Heart left ventricle (tissue), 16 donors: ENCODE results near the gene PIGV. TPM values are rescaled to one million over a fixed set of nuclear protein-coding genes. Genes with fewer than 3 reads are reported as not detected.

Experiments
- ATAC-seq, 4 donors: fragments of 200-7000 bp; cut with Tn5 transposase; one replicate each; pipeline ENCODE4 v1.9.1; 2020 to 2022; ENCODE audit warnings: moderate library complexity in 4 of 4, mild to moderate bottlenecking in 3 of 4, moderate number of reproducible peaks in 1 of 4
- DNase-seq, 5 donors: peaks; one replicate each; pipeline ENCODE4 v3.0.0-alpha.2; 2020
- H3K27ac ChIP-seq, 12 donors: fragments of 200-600 bp; sonication (generic) in 4 of 12; one replicate each; pipeline versions ENCODE4 v1.5.0 to v1.8.0; 2016 to 2022; ENCODE audit warnings: mild to moderate bottlenecking in 2 of 12
- H3K27me3 ChIP-seq, 9 donors: fragments of 200-600 bp; sonication (generic) in 2 of 9; one replicate each; pipeline versions ENCODE4 v1.5.1 to v1.8.0; 2016 to 2022; ENCODE audit warnings: mild to moderate bottlenecking in 3 of 9
- H3K36me3 ChIP-seq, 9 donors: fragments of 200-600 bp; sonication (generic) in 2 of 9; one replicate each; pipeline versions ENCODE4 v1.5.0 to v1.8.0; 2018 to 2022; ENCODE audit warnings: mild to moderate bottlenecking in 2 of 9
- H3K4me1 ChIP-seq, 12 donors: fragments of 200-600 bp; sonication (generic) in 4 of 12; one replicate each; pipeline versions ENCODE4 v1.5.0 to v1.8.0; 2016 to 2022; ENCODE audit warnings: mild to moderate bottlenecking in 3 of 12
- H3K4me3 ChIP-seq, 12 donors: fragments of 200-600 bp; sonication (generic) in 4 of 12; one replicate each; pipeline versions ENCODE4 v1.5.0 to v1.8.0; 2017 to 2022; ENCODE audit warnings: mild to moderate bottlenecking in 9 of 12, moderate library complexity in 4 of 12
- H3K9me3 ChIP-seq, 12 donors: fragments of 200-600 bp; sonication (generic) in 4 of 12; one replicate each; pipeline versions ENCODE4 v1.5.0 to v1.8.0; 2016 to 2022; ENCODE audit warnings: mild to moderate bottlenecking in 1 of 12
- CTCF ChIP-seq, 12 donors: fragments of 200-600 bp; sonication (generic) in 4 of 12; IDR thresholded peaks; one replicate each; pipeline versions ENCODE4 v1.5.0 to v1.8.0; 2018 to 2022; ENCODE audit warnings: antibody characterized with exemption in 12 of 12, mild to moderate bottlenecking in 5 of 12
- POLR2A ChIP-seq, 2 donors: fragments of 450-650 bp; IDR thresholded peaks; one replicate each; pipeline ENCODE4 v1.6.1; 2017; ENCODE audit warnings: antibody characterized with exemption in 2 of 2, mild to moderate bottlenecking in 2 of 2, moderate library complexity in 2 of 2
- WGBS, 4 donors: extraction: QIAGEN DNeasy Blood & Tissue Kit in 2 of 4; methylation state at CpG; one replicate each; pipeline versions ENCODE4 v1.1.5 to v1.1.7; 2013 to 2018; 5-methylcytosine and 5-hydroxymethylcytosine counted together
- intact Hi-C, 10 donors: fragments of 100-400 bp; cut with DNase I; formaldehyde crosslinking; loops; one replicate each; pipeline versions ENCODE4 v1.11.1 to v1.14.2; 2022
- polyA plus RNA-seq, 2 donors: library from polyadenylated mRNA; stranded (reverse); fragments of 200-250 nt; gene quantifications; one replicate each; pipeline ENCODE4 v1.2.3, GENCODE V29; 2013
- total RNA-seq, 9 donors: library from RNA; depleted of rRNA in 2 of 9; stranded (reverse); fragments of >200 nt in 2 of 9; fragmentation: NEBNext Ultra II Directional in 3 of 9; extraction: Animal tissue kit (Norgen Biotek cat#: 25700) in 3 of 9; gene quantifications; one replicate each; pipeline versions ENCODE4 v1.1.0 to v1.2.4, GENCODE V29; 2016 to 2023
- donor health status: ischemic (EF 13 %, LVEDD 7.1; RV severe dilation, severe dysfunction).
- donor health status: healthy with polysubstance abuse.
- donor health status: DM: no; HTN: yes; CAD: no.
- donor health status: DM: no; HTN: no; CAD: no.
- donor health status: ischemic (EF 25% LVEDD 6.9; RV normal size, moderate dysfunction).
- donor health status: ischemic (EF 25% LVEDD 5.7; RV mildly dilated, moderate dysfunction).
- donor health status: healthy.
- donor health status: DM: yes; HTN: yes; CAD: no.
- donor health status: ischemic (EF 35%, LVEDD 5.7; RV mildly dilated, moderate dysfunction).
- donor health status: nonischemic (EF 11% LVEDD 7.7; RV severe dilation, severe dysfunction).
- donor health status: DM: yes; HTN: yes; CAD: no.
- donor health status: PGD.
- donor health status: ischemic (EF 29% LVEDD 5.4; RV normal size, mild dysfunction).
- donor health status: nonischemic (EF 23%, LVEDD 6.1; RV moderate dilation, normal function).

Gene PIGV
- total and polyA plus RNA-seq, 11 donors, result 2.7 to 8.8 (median 5.3) TPM

GRCh38 chr1:26814893-26815292 is 27.1 kb downstream of the PIGV start:
- ATAC-seq (no peak), DNase-seq (no peak)
- Histone ChIP-seq H3K36me3 (no peaks in the 10 kb centered on the region), H3K4me1 (peaks cover 0 to 18% (median 0%) of the 10 kb centered on the region in 12 donors), H3K9me3 (no peaks in the 10 kb centered on the region), H3K27ac (no peak overlapping the region), H3K4me3 (no peak overlapping the region), H3K27me3 (no peaks in the 10 kb centered on the region)
- intact Hi-C loops, result loop anchor here in 8 of 10 donors (5.0 kb wide), 2 partner anchors 47 to 62 kb away; partner anchors contain the start of gene SFN (in 1 of the 8)
- 78 to 95% (median 94%) methylated on average over 3 of the region's 3 CpGs for WGBS, 4 donors
- TF ChIP-seq CTCF (IDR thresholded peaks at IDR 0.05) (no peak), POLR2A (IDR thresholded peaks at IDR 0.05) (no peak)

GRCh38 chr1:26820784-26821269 is 33.1 kb downstream of the PIGV start:
- TF ChIP-seq CTCF (IDR thresholded peaks at IDR 0.05) (peak in 2 of 12 donors; percentile 13 to 19), POLR2A (IDR thresholded peaks at IDR 0.05) (no peak)

GRCh38 chr1:26822737-26823395 is 35.1 kb downstream of the PIGV start:
- intact Hi-C loops, result no loop called here
- Histone ChIP-seq H3K27me3 (no peaks in the 10 kb centered on the region), H3K9me3 (no peaks in the 10 kb centered on the region), H3K4me1 (peaks cover 0 to 30% (median 10%) of the 10 kb centered on the region in 12 donors), H3K36me3 (no peaks in the 10 kb centered on the region), H3K27ac (no peak overlapping the region), H3K4me3 (no peak overlapping the region)
- ATAC-seq (no peak), DNase-seq (no peak)
- TF ChIP-seq POLR2A (IDR thresholded peaks at IDR 0.05), result no peak
- TF ChIP-seq CTCF (IDR thresholded peaks at IDR 0.05), result no peak
- WGBS, 4 donors, result 94 to 97% (median 95%) methylated on average over 4 of the region's 4 CpGs

More at GRCh38 chr1:26820784-26821269, 33.1 kb downstream of the PIGV start:
- 73 to 84% (median 82%) methylated on average over 4 of the region's 4 CpGs for WGBS, 4 donors
- H3K4me1 ChIP-seq, result peaks cover 0 to 19% (median 2%) of the 10 kb centered on the region in 12 donors
- no peak for DNase-seq
- intact Hi-C loops, result no loop called here
- peak overlapping the region in 1 of 12 donors; percentile 34 for H3K27ac ChIP-seq
- no peaks in the 10 kb centered on the region for H3K36me3 ChIP-seq
- peak overlapping the region in 1 of 12 donors; percentile 10 for H3K4me3 ChIP-seq
- no peaks in the 10 kb centered on the region for H3K9me3 ChIP-seq
- ATAC-seq, result peak in 3 of 4 donors; percentile 51 to 58 (median 58)
- H3K27me3 ChIP-seq, result no peaks in the 10 kb centered on the region

GRCh38 chr1:26824731-26825130 is 37.0 kb downstream of the PIGV start:
- H3K4me1 ChIP-seq, result peaks cover 8 to 48% (median 25%) of the 10 kb centered on the region in 12 donors
- intact Hi-C loops, result no loop called here
- H3K9me3 ChIP-seq, result no peaks in the 10 kb centered on the region
- WGBS, 4 donors, result 90 to 96% (median 94%) methylated on average over 3 of the region's 3 CpGs
- no peak for DNase-seq
- no peak overlapping the region for H3K27ac ChIP-seq
- ATAC-seq, result no peak
- H3K36me3 ChIP-seq, result no peaks in the 10 kb centered on the region
- TF ChIP-seq CTCF (IDR thresholded peaks at IDR 0.05) (no peak), POLR2A (IDR thresholded peaks at IDR 0.05) (no peak)
- no peaks in the 10 kb centered on the region for H3K27me3 ChIP-seq
- no peak overlapping the region for H3K4me3 ChIP-seq
